Omental fat pad (tissue), 4 donors: ENCODE results near the gene LAMP2. TPM values are rescaled to one million over a fixed set of nuclear protein-coding genes. Genes with fewer than 3 reads are reported as not detected.
"Not testable (repeated sequence)": the region's sequence is repeated elsewhere in the genome, so short reads cannot be mapped to it uniquely, and the experiment has no call there.

Source experiments
- ATAC-seq: fragments of 150-250 bp; one replicate; pipeline ENCODE4 v1.9.1; 2016; ENCODE audit warnings: mild to moderate bottlenecking, moderate library complexity; ENCODE audit not compliant: low FRiP score
- DNase-seq: peaks from one replicate; pipeline ENCODE4 v3.0.0-alpha.2; 2019; ENCODE audit warnings: low spot score
- CTCF ChIP-seq, 3 donors: fragments of 450-650 bp; IDR thresholded peaks; one replicate each; pipeline ENCODE4 v1.5.1; 2016 to 2017; ENCODE audit warnings: antibody characterized with exemption in 3 of 3, mild to moderate bottlenecking in 3 of 3, moderate library complexity in 2 of 3
- total RNA-seq, 4 donors: library from RNA; depleted of rRNA; stranded (reverse); fragments of >200 nt; gene quantifications; one replicate each; pipeline ENCODE4 v1.1.0, GENCODE V29; 2016

LAMP2 gene
- total RNA-seq, 4 donors from 2014 or later = 111 to 123 (median 117) TPM

GRCh38 chrX:120474085-120474484 lies 5.0 kb upstream of the LAMP2 start:
- TF ChIP-seq CTCF (IDR thresholded peaks at IDR 0.05) = no peak
- ATAC-seq (no peak), DNase-seq (no peak)

GRCh38 chrX:120469657-120470056 lies 561 bp upstream of the LAMP2 start:
- not testable (repeated sequence) for ATAC-seq, DNase-seq

- no peak for TF ChIP-seq CTCF (IDR thresholded peaks at IDR 0.05)
- DNase-seq = no peak
- ATAC-seq = peak; percentile 8
Observed at GRCh38 chrX:120468479-120468824, 644 bp downstream of the LAMP2 start.

- ATAC-seq = no peak
- DNase-seq = no peak
- TF ChIP-seq CTCF (IDR thresholded peaks at IDR 0.05) = no peak
Observed at GRCh38 chrX:120468071-120468470, 1.0 kb downstream of the LAMP2 start.

GRCh38 chrX:120464411-120464810 lies 4.7 kb downstream of the LAMP2 start:
- DNase-seq (no peak), ATAC-seq (no peak)
- TF ChIP-seq CTCF (IDR thresholded peaks at IDR 0.05) = no peak

- no peak for TF ChIP-seq CTCF (IDR thresholded peaks at IDR 0.05)
- DNase-seq = no peak
- no peak for ATAC-seq
Observed at GRCh38 chrX:120463241-120463640, 5.9 kb downstream of the LAMP2 start.

DNA sequence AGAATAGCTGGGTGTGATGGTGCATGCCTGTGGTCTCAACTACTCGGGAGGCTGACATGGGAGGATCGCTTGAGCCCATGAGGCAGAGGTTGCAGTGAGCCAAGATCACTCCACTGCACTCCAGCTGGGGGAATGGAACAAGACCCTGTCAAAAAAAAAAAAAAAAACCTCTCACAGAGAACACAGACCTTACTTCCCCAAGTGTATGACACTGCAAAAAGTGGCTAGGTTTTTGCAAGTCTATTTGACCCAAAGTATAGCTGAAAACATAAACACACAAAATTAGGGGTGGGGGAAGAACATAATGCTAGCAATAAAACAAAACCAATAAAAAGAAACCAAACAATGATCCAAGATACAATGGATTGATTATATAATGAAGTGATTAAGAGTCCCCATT lies 6.7 kb downstream of the LAMP2 start:
- ATAC-seq (no peak), DNase-seq (no peak)
- TF ChIP-seq CTCF (IDR thresholded peaks at IDR 0.05) = no peak

GRCh38 chrX:120459309-120459708 lies 9.8 kb downstream of the LAMP2 start:
- ATAC-seq (no peak), DNase-seq (no peak)
- TF ChIP-seq CTCF (IDR thresholded peaks at IDR 0.05) = no peak
